Transverse colon (tissue), 4 donors: ENCODE results near the gene CEBPB. TPM values are rescaled to one million over a fixed set of nuclear protein-coding genes. Genes with fewer than 3 reads are reported as not detected.

Experiments used
- DNase-seq: peaks from one replicate; pipeline ENCODE4 v3.0.0-alpha.2; 2019
- H3K27ac ChIP-seq, 4 donors: fragments of 200-600 bp; sonication (generic); 2 replicates each; pipeline ENCODE4 v1.5.1; 2016 to 2018; ENCODE audit warnings: inconsistent platforms in 4 of 4
- H3K27me3 ChIP-seq: fragments of 200-600 bp; sonication (generic); 2 replicates; pipeline ENCODE4 v1.5.1; 2017; ENCODE audit warnings: inconsistent platforms
- H3K36me3 ChIP-seq, 4 donors: fragments of 200-600 bp; sonication (generic); 2 replicates each; pipeline ENCODE4 v1.5.1; 2017 to 2019; ENCODE audit warnings: inconsistent platforms in 4 of 4
- H3K4me1 ChIP-seq, 4 donors: fragments of 200-600 bp; sonication (generic); 2 replicates each; pipeline ENCODE4 v1.5.1; 2017 to 2020; ENCODE audit warnings: inconsistent platforms in 4 of 4
- H3K4me3 ChIP-seq, 4 donors: fragments of 200-600 bp; sonication (generic); 1 replicate in 1 of 4; 2 replicates in 3 of 4; pipeline versions ENCODE4 v1.5.1 to v1.6.1; 2017 to 2019; ENCODE audit warnings: inconsistent platforms in 4 of 4
- H3K9me3 ChIP-seq, 2 donors: fragments of 200-600 bp; sonication (generic); 2 replicates each; pipeline ENCODE4 v1.5.1; 2017 to 2019; ENCODE audit warnings: inconsistent platforms in 2 of 2
- CTCF ChIP-seq, 5 experiments: fragments of 200-600 bp in 3 of 5; fragments of 450-650 bp in 2 of 5; sonication (generic) in 3 of 5; IDR thresholded peaks; 1 replicate in 2 of 5; 2 replicates in 3 of 5; pipeline ENCODE4 v1.5.1; 2016 to 2017; ENCODE audit warnings: antibody characterized with exemption in 5 of 5, inconsistent platforms in 3 of 5, mild to moderate bottlenecking in 2 of 5, moderate library complexity in 1 of 5
- EP300 ChIP-seq: sonication (generic); formaldehyde crosslinking; IDR thresholded peaks from one replicate; pipeline ENCODE4 v1.6.1; 2017; ENCODE audit warnings: antibody characterized with exemption, low read depth
- POLR2A ChIP-seq: fragments of 450-650 bp; IDR thresholded peaks from one replicate; pipeline ENCODE4 v1.6.1; 2016; ENCODE audit warnings: antibody characterized with exemption, mild to moderate bottlenecking, moderate library complexity
- POLR2AphosphoS5 ChIP-seq, 3 donors: sonication (generic); formaldehyde crosslinking; IDR thresholded peaks; one replicate each; pipeline ENCODE4 v1.6.1; 2016; ENCODE audit warnings: antibody characterized with exemption in 3 of 3
- WGBS, 2 donors: methylation state at CpG; one replicate each; pipeline ENCODE4 v1.1.5; 2018; ENCODE audit warnings: low coverage in 1 of 2; 5-methylcytosine and 5-hydroxymethylcytosine counted together
- in situ Hi-C, 4 donors: fragments of 200-750 bp; cut with MboI; loops; one replicate each; pipeline versions ENCODE4 v1.15.0 to v1.15.1; 2017; ENCODE audit warnings: low sequenced_read_pairs in 3 of 4, low pct_ligation_motif_present in 1 of 4, low pct_unique_long_range_greater_than_20kb in 1 of 4
- intact Hi-C: fragments of 100-400 bp; cut with DNase I; formaldehyde crosslinking; loops from one replicate; pipeline ENCODE4 v1.15.1; 2023; ENCODE audit warnings: low total_unique reads
- total RNA-seq, 4 donors: library from RNA; depleted of rRNA; stranded (reverse); fragments of >200 nt; gene quantifications; one replicate each; pipeline ENCODE4 v1.1.0, GENCODE V29; 2016

CEBPB gene
- total RNA-seq, 4 donors from 2014 or later = 26.1 to 78.9 (median 57.1) TPM

DNA sequence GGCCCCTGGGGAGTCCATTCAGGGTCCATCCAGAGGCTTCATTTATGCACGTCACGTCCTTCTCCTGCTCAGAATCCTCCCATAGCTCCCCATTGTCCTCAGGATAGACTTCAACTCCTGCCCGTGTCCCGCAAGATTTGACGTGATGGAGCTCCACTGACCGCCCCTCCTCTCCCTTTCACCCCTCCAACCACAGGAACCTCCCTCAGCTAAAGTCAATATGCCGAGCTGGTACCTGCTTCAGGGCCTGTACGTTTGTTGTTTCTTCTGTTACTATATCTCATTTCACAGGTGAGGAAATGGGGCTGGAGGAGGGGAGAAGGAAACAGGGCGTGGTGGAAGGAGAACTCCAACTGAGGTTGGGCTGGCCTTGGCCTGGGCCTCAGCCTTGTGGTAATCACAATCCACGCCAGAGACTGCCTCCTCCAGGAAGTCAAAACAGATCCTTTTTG lies 38.6 kb downstream of the CEBPB start:
- in situ Hi-C loops (no loop called here), intact Hi-C loops (no loop called here)

DNA sequence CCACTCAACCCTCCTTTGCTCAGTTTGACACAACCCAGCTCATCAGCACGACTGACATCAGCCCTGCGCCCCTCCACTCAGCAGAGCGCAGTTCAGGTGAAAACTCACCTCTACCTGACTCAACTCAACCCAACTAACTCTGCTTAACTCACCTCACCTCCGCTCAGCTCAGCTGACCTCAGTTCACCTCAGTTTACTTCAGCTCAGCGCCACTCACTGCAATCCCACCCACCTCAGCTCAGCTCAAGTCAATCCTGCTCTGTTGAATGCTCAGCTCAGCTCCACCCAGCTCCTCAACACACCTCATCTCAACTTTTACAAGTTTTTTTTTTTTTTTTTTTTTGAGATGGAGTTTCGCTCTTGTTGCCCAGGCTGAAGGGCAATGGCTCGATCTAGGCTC lies 39.6 kb downstream of the CEBPB start:
- Histone ChIP-seq H3K4me1 (peaks cover 0 to 2% (median under 1%) of the 10 kb centered on the region in 4 donors), H3K4me3 (no peak overlapping the region), H3K27me3 (no peaks in the 10 kb centered on the region), H3K36me3 (no peaks in the 10 kb centered on the region), H3K9me3 (no peaks in the 10 kb centered on the region), H3K27ac (no peak overlapping the region)
- WGBS, 2 donors = 83 to 95% methylated on average over 3 to 7 of the region's 7 CpGs
- DNase-seq = no peak
- no peak for TF ChIP-seq POLR2A
- no peak for TF ChIP-seq CTCF (IDR thresholded peaks at IDR 0.05)
- no peak for TF ChIP-seq POLR2AphosphoS5 (IDR thresholded peaks at IDR 0.05)
- no peak for TF ChIP-seq EP300
- in situ Hi-C loops = no loop called here
- intact Hi-C loops = no loop called here

More for the DNA sequence above, 38.6 kb downstream of the CEBPB start:
- Histone ChIP-seq H3K27ac (no peak overlapping the region), H3K4me1 (peaks cover 0 to 6% (median 4%) of the 10 kb centered on the region in 4 donors), H3K9me3 (no peaks in the 10 kb centered on the region), H3K36me3 (no peaks in the 10 kb centered on the region), H3K4me3 (no peak overlapping the region), H3K27me3 (no peaks in the 10 kb centered on the region)
- DNase-seq = no peak
- TF ChIP-seq POLR2A = no peak
- TF ChIP-seq POLR2AphosphoS5 (IDR thresholded peaks at IDR 0.05) = no peak
- TF ChIP-seq EP300 = no peak
- TF ChIP-seq CTCF (IDR thresholded peaks at IDR 0.05) = no peak
- WGBS, 2 donors = 77 to 100% methylated on average over 1 to 10 of the region's 10 CpGs

DNA sequence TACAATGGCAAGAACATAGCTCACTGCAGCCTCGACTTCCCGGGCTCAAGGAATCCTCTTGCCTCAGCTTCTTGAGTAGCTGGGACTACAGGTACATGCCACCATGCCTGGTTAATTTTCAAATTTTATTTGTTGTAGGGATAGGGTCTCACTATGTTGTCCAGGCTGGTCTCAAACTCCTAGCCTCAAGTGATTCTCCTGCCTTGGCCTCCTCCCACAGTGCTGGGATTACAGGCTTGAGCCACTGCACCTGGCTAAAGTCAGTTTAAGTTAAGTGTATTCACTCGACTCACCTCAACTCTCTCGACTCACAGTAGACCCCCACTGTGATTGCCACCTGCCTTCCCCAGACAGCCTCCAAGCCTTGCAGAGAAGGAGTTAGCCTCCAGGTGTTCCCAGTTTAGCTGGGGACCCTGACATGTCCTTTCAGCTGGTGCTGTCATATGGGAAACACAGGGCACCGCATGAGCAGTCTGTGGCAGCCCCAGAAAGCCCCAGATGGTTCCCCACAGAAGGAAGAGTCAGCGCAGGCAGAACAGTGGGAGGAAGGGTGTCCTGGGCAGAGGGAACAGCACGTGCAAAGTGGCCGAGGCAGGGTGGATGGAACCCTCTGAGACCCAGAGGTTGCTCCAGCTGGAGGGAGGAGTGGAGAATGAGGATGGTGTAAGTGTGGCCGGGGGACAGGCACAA lies 40.4 kb downstream of the CEBPB start:
- no peak for TF ChIP-seq CTCF (IDR thresholded peaks at IDR 0.05)
- TF ChIP-seq EP300 = no peak
- no peak for TF ChIP-seq POLR2AphosphoS5 (IDR thresholded peaks at IDR 0.05)
- no peak for TF ChIP-seq POLR2A
- no peaks in the 10 kb centered on the region for H3K27me3 ChIP-seq
- H3K4me1 ChIP-seq = no peaks in the 10 kb centered on the region
- in situ Hi-C loops = no loop called here
- H3K4me3 ChIP-seq = no peak overlapping the region
- no peaks in the 10 kb centered on the region for H3K9me3 ChIP-seq
- H3K27ac ChIP-seq = no peak overlapping the region
- no peak for DNase-seq
- WGBS, 2 donors = 80% methylated on average over 9 of the region's 9 CpGs; no CpG with 5 or more reads in 1 of the 2 donors
- intact Hi-C loops = no loop called here
- H3K36me3 ChIP-seq = no peaks in the 10 kb centered on the region

DNA sequence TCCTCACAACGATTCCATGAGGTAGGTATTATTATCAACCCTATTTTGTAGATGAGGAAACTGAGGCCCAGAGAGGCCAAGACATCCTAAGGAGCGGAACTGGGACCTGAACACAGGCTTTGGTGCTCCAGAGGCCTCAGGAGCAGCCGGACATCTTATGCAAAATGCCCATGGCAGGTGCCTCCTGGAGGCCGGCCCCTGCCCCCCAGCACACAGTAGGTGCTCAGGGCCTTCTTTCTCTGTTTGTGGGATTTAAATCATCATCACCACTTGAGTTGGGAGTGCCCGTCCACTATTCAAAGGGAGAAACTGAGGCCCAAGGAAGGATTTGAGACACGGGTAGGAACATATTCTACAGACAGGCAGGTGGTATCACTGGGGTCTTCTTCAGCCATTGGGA lies 41.2 kb downstream of the CEBPB start:
- Histone ChIP-seq H3K36me3 (no peaks in the 10 kb centered on the region), H3K27ac (no peak overlapping the region), H3K4me3 (no peak overlapping the region), H3K9me3 (no peaks in the 10 kb centered on the region), H3K27me3 (no peaks in the 10 kb centered on the region), H3K4me1 (no peaks in the 10 kb centered on the region)
- DNase-seq = no peak
- TF ChIP-seq POLR2A (no peak), EP300 (no peak), POLR2AphosphoS5 (IDR thresholded peaks at IDR 0.05) (no peak), CTCF (IDR thresholded peaks at IDR 0.05) (no peak)
- intact Hi-C loops (no loop called here), in situ Hi-C loops (no loop called here)
- 68 to 88% methylated on average over 3 to 6 of the region's 6 CpGs for WGBS, 2 donors
